Smooth muscle cell (in vitro differentiated cells): ENCODE data around the gene BUB3. TPM values are rescaled to one million over a fixed set of nuclear protein-coding genes. Genes with fewer than 3 reads are reported as not detected.

Experiments used
- DNase-seq: peaks from one replicate; lab custom pipeline; 2025; ENCODE audit not compliant: unreplicated experiment; lab: John Stamatoyannopoulos, UW
- H2AFZ ChIP-seq: fragments of 200-600 bp; sonication (generic); 2 replicates; pipeline ENCODE4 v1.6.0; 2016; ENCODE audit warnings: antibody characterized with exemption, low read depth, mild to moderate bottlenecking
- H3F3A ChIP-seq: fragments of 200-600 bp; sonication (generic); 2 replicates; pipeline ENCODE4 v1.6.0; 2017; ENCODE audit warnings: antibody characterized with exemption, low read depth
- H3K27ac ChIP-seq: fragments of 200-600 bp; sonication (generic); 2 replicates; pipeline ENCODE4 v1.5.1; 2016; ENCODE audit warnings: low read depth, mild to moderate bottlenecking
- H3K27me3 ChIP-seq: fragments of 200-600 bp; sonication (generic); 2 replicates; pipeline ENCODE4 v1.6.1; 2016; ENCODE audit warnings: low read depth, mild to moderate bottlenecking
- H3K36me3 ChIP-seq: fragments of 200-600 bp; sonication (generic); 2 replicates; pipeline ENCODE4 v1.5.1; 2016; ENCODE audit warnings: low read depth
- H3K4me1 ChIP-seq: fragments of 200-600 bp; sonication (generic); 2 replicates; pipeline ENCODE4 v1.5.1; 2016; ENCODE audit warnings: low read depth
- H3K4me2 ChIP-seq: fragments of 200-600 bp; sonication (generic); 2 replicates; pipeline ENCODE4 v1.6.0; 2016; ENCODE audit warnings: mild to moderate bottlenecking
- H3K4me3 ChIP-seq: fragments of 200-600 bp; sonication (generic); 2 replicates; pipeline ENCODE4 v1.5.1; 2016; ENCODE audit warnings: mild to moderate bottlenecking
- H3K79me2 ChIP-seq: fragments of 200-600 bp; sonication (generic); 2 replicates; pipeline ENCODE4 v1.6.0; 2016; ENCODE audit warnings: low read depth, mild to moderate bottlenecking
- H3K9ac ChIP-seq: fragments of 200-600 bp; sonication (generic); 2 replicates; pipeline ENCODE4 v1.6.0; 2016; ENCODE audit warnings: low read depth
- H3K9me3 ChIP-seq: fragments of 200-600 bp; sonication (generic); replicated peaks from 2 replicates; pipeline ENCODE4 v1.5.1; 2016; ENCODE audit warnings: low read depth
- H4K20me1 ChIP-seq: fragments of 200-600 bp; sonication (generic); 2 replicates; pipeline ENCODE4 v1.6.0; 2016; ENCODE audit warnings: low read depth
- CTCF ChIP-seq: fragments of 200-600 bp; sonication (generic); IDR thresholded peaks from 2 replicates; pipeline ENCODE4 v1.5.1; 2017; ENCODE audit warnings: borderline replicate concordance, mild to moderate bottlenecking, antibody characterized with exemption; ENCODE audit not compliant: insufficient read depth, poor library complexity, severe bottlenecking
- WGBS: methylation state at CpG from one replicate; pipeline ENCODE4 v1.1.7; 2016; ENCODE audit warnings: low lambda C conversion rate; 5-methylcytosine and 5-hydroxymethylcytosine counted together
- polyA plus RNA-seq: library from polyadenylated mRNA; unstranded; fragments of >200 nt; fragmentation: Nextera tagmentation; extraction: Ambion mirVana; gene quantifications from 2 replicates; pipeline ENCODE4 v1.2.1, GENCODE V29; 2016
- total RNA-seq: library from RNA; depleted of rRNA; stranded (reverse); fragments of >200 nt; gene quantifications from 2 replicates; pipeline ENCODE4 v1.2.3, GENCODE V29; 2014

The BUB3 gene
- total and polyA plus RNA-seq, 2 experiments from 2014 or later = 75.3 to 78.4 TPM

- peaks cover 100% of the 10 kb centered on the region for H3K27me3 ChIP-seq
- TF ChIP-seq CTCF = no peak
- H3K4me1 ChIP-seq = peaks cover 26% of the 10 kb centered on the region
- H3K4me2 ChIP-seq = no peak overlapping the region
- no peaks in the 10 kb centered on the region for H3K9me3 ChIP-seq
- no peaks in the 10 kb centered on the region for H4K20me1 ChIP-seq
- no peak overlapping the region for H3K9ac ChIP-seq
- H3K4me3 ChIP-seq = no peak overlapping the region
- H3K79me2 ChIP-seq = no peaks in the 10 kb centered on the region
- 3% methylated on average over 30 of the region's 33 CpGs for WGBS
- no peak overlapping the region for H2AFZ ChIP-seq
- no peak for DNase-seq
- no peak overlapping the region for H3K27ac ChIP-seq
- H3K36me3 ChIP-seq = no peaks in the 10 kb centered on the region
- no peaks in the 10 kb centered on the region for H3F3A ChIP-seq
Observed at GRCh38 chr10:123142701-123143161, 11.5 kb upstream of the BUB3 start.

- Histone ChIP-seq H3K79me2 (no peaks in the 10 kb centered on the region), H3F3A (no peaks in the 10 kb centered on the region), H3K4me3 (no peak overlapping the region), H3K36me3 (no peaks in the 10 kb centered on the region), H3K4me1 (peaks cover 24% of the 10 kb centered on the region), H3K4me2 (no peak overlapping the region), H3K27ac (no peak overlapping the region), H3K27me3 (peaks cover 100% of the 10 kb centered on the region), H4K20me1 (no peaks in the 10 kb centered on the region), H3K9ac (no peak overlapping the region), H2AFZ (no peak overlapping the region), H3K9me3 (no peaks in the 10 kb centered on the region)
- TF ChIP-seq CTCF = no peak
- WGBS = 6% methylated on average over 33 of the region's 33 CpGs
- no peak for DNase-seq
Observed at GRCh38 chr10:123143162-123143824, 10.9 kb upstream of the BUB3 start.

DNA sequence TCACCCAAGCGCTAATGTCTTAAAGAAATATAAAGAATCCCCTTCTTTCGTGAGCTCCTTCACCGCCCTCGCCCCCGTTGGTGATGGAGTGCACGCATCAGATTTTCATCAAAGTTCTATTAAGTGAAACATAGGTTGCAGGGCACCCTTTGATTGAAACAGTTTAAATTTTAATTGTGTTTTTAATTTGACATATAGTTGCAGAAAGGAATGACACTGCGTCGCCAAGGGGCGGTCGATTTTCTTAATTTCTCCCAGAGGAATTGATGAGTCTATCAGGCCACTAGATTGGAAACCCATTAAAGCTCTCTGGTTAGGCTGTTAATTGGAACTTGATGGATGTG lies 10.4 kb upstream of the BUB3 start:
- Histone ChIP-seq H3K4me3 (no peak overlapping the region), H3F3A (no peaks in the 10 kb centered on the region), H3K27ac (no peak overlapping the region), H2AFZ (no peak overlapping the region), H3K4me1 (peaks cover 24% of the 10 kb centered on the region), H3K27me3 (peaks cover 100% of the 10 kb centered on the region), H3K4me2 (no peak overlapping the region), H4K20me1 (no peaks in the 10 kb centered on the region), H3K79me2 (no peaks in the 10 kb centered on the region), H3K9me3 (no peaks in the 10 kb centered on the region), H3K36me3 (no peaks in the 10 kb centered on the region), H3K9ac (no peak overlapping the region)
- DNase-seq = no peak
- no peak for TF ChIP-seq CTCF
- WGBS = 11% methylated on average over 10 of the region's 10 CpGs
